Thyroid gland (tissue), 4 donors: ENCODE results near the gene NR6A1. TPM values are rescaled to one million over a fixed set of nuclear protein-coding genes. Genes with fewer than 3 reads are reported as not detected.
A peak's percentile ranks its signal among the peaks of the same experiment; 100 is the strongest.

Experiments used
- DNase-seq, 2 donors: peaks; one replicate each; pipeline ENCODE4 v3.0.0-alpha.2; 2019
- H3K27ac ChIP-seq, 3 donors: fragments of 200-600 bp; sonication (generic); 1 replicate in 2 of 3; 2 replicates in 1 of 3; pipeline ENCODE4 v1.5.1; 2016 to 2019; ENCODE audit warnings: mild to moderate bottlenecking in 1 of 3, moderate library complexity in 1 of 3
- H3K27me3 ChIP-seq: fragments of 200-600 bp; sonication (generic); one replicate; pipeline ENCODE4 v1.5.1; 2019
- H3K36me3 ChIP-seq, 2 donors: fragments of 200-600 bp; sonication (generic); one replicate each; pipeline ENCODE4 v1.5.1; 2016 to 2019
- H3K4me1 ChIP-seq, 2 donors: fragments of 200-600 bp; sonication (generic); one replicate each; pipeline ENCODE4 v1.5.1; 2017 to 2019
- H3K4me3 ChIP-seq, 3 donors: fragments of 200-600 bp; sonication (generic); replicated peaks in 1 of 3; 1 replicate in 2 of 3; 2 replicates in 1 of 3; pipeline ENCODE4 v1.5.1; 2016; ENCODE audit warnings: mild to moderate bottlenecking in 1 of 3
- H3K9me3 ChIP-seq: fragments of 200-600 bp; sonication (generic); one replicate; pipeline ENCODE4 v1.5.1; 2017
- POLR2A ChIP-seq, 2 donors: fragments of 450-650 bp; IDR thresholded peaks; one replicate each; pipeline ENCODE4 v1.6.1; 2017; ENCODE audit warnings: antibody characterized with exemption in 2 of 2, mild to moderate bottlenecking in 2 of 2, moderate library complexity in 1 of 2
- WGBS, 2 donors: methylation state at CpG; one replicate each; pipeline ENCODE4 v1.1.5; 2017; 5-methylcytosine and 5-hydroxymethylcytosine counted together
- intact Hi-C: fragments of 100-400 bp; cut with DNase I; formaldehyde crosslinking; loops from one replicate; pipeline ENCODE4 v1.15.1; 2023
- microRNA-seq: library from miRNA; unstranded; fragments of <30 nt; microRNA quantifications from one replicate; pipeline ENCODE4, GENCODE V29; 2016
- small RNA-seq: library from RNA; depleted of rRNA; stranded (forward); fragments of <200 nt; gene quantifications from one replicate; pipeline ENCODE3, GENCODE V24; 2016
- total RNA-seq, 4 donors: library from RNA; depleted of rRNA; stranded (reverse); fragments of >200 nt; gene quantifications; one replicate each; pipeline ENCODE4 v1.2.3, GENCODE V29; 2016
- TF ChIP-seq, protein P1 (sequence below), 6 experiments: fragments of 200-600 bp in 3 of 6; fragments of 450-650 bp in 3 of 6; sonication (generic) in 3 of 6; IDR thresholded peaks; one replicate each; pipeline ENCODE4 v1.5.1; 2016 to 2019; ENCODE audit warnings: antibody characterized with exemption in 6 of 6, mild to moderate bottlenecking in 2 of 6, inconsistent platforms in 1 of 6, moderate library complexity in 1 of 6

NR6A1 gene
- total RNA-seq, 4 donors from 2014 or later: 15.3 to 25.0 (median 19.3) TPM

DNA sequence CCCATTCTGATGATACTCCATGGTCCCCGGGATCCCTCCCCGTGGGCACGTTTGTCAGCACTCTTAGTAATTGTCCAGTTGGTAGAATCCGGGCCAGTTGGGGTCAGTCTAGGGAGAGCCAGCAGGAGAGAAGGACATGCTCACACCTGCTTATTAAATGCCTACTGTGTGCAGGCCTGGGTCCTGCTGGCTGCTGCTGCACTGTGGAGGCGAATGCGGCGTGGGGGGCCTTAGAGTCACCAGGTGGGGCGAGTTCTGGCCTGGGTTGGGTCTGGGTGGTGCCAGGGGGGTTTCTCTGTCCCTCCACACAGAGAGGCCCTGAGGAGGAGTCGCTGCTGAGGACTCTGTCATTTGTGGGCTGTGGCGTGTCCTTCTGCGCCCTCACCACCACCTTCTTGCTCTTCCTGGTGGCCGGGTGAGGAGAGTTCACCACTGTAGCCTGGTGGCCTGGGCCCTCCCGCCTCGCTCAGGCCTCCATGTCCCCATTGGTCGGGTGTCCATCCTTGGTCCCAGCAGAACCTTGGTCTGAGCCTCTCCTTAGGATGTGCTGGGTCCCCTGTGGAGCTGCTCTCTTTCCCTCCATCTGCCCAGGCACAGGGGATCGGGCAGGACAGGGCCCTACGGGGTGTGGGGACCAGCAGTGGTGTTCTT lies 303.6 kb downstream of the NR6A1 start:
- H3K36me3 ChIP-seq: no peaks in the 10 kb centered on the region
- DNase-seq: no peak
- no peaks in the 10 kb centered on the region for H3K27me3 ChIP-seq
- no peak overlapping the region for H3K4me3 ChIP-seq
- H3K9me3 ChIP-seq: no peaks in the 10 kb centered on the region
- TF ChIP-seq POLR2A (IDR thresholded peaks at IDR 0.05): no peak
- TF ChIP-seq, protein P1, sequence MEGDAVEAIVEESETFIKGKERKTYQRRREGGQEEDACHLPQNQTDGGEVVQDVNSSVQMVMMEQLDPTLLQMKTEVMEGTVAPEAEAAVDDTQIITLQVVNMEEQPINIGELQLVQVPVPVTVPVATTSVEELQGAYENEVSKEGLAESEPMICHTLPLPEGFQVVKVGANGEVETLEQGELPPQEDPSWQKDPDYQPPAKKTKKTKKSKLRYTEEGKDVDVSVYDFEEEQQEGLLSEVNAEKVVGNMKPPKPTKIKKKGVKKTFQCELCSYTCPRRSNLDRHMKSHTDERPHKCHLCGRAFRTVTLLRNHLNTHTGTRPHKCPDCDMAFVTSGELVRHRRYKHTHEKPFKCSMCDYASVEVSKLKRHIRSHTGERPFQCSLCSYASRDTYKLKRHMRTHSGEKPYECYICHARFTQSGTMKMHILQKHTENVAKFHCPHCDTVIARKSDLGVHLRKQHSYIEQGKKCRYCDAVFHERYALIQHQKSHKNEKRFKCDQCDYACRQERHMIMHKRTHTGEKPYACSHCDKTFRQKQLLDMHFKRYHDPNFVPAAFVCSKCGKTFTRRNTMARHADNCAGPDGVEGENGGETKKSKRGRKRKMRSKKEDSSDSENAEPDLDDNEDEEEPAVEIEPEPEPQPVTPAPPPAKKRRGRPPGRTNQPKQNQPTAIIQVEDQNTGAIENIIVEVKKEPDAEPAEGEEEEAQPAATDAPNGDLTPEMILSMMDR (IDR thresholded peaks at IDR 0.05): no peak
- H3K4me1 ChIP-seq: no peaks in the 10 kb centered on the region
- no peak overlapping the region for H3K27ac ChIP-seq
- intact Hi-C loops: no loop called here
- WGBS, 2 donors: 90 to 92% methylated on average over 15 of the region's 17 CpGs

Small RNA genes within 50 kb of the gene (microRNA-seq; reads per million reads assigned to microRNA genes)
- gene MIR181A2: 436 reads per million, percentile 69 among the genes with 10 or more reads in this experiment
- gene MIR181B2: 301 reads per million, percentile 65 among the genes with 10 or more reads in this experiment

Small RNA genes within 50 kb of the gene (small RNA-seq; reads per million reads assigned to genes)
- gene MIR181A2 (46.0 reads per million, percentile 95 among the genes with 10 or more reads in this experiment), gene MIR181B2 (4.0 reads per million, percentile 81 among the genes with 10 or more reads in this experiment), gene RN7SL302P (not detected)

Other genes starting within 250 kb of the NR6A1 start
- 10 to 100 TPM; 40.7 to 64.3 (median 50.2) TPM for gene OLFML2A, start 5.8 kb upstream of the NR6A1 start, total RNA-seq
- gene WDR38, start 82.1 kb upstream of the NR6A1 start, total RNA-seq: 1 to 10 TPM in 1 of 4 donors, under 1 TPM in 2, not detected in 1; 0.33 to 1.5 (median 0.79) TPM
- 1,000 to 10,000 TPM; 1,231 to 2,313 (median 2,047) TPM for gene RPL35, start 90.6 kb upstream of the NR6A1 start, total RNA-seq
- 10 to 100 TPM; 19.8 to 29.6 (median 20.4) TPM for gene ARPC5L, start 90.8 kb upstream of the NR6A1 start, total RNA-seq
- 10 to 100 TPM; 15.3 to 27.7 (median 18.6) TPM for gene GOLGA1, start 169.8 kb upstream of the NR6A1 start, total RNA-seq